HG03521 (cell line): Measurements from ENCODE around the gene DBR1.
A peak's percentile ranks its signal among the peaks of the same experiment; 100 is the strongest.
"Not testable (repeated sequence)": the region's sequence is repeated elsewhere in the genome, so short reads cannot be mapped to it uniquely, and the experiment has no call there.

Source experiments
- ATAC-seq: cut with Tn5 transposase; IDR thresholded peaks from one replicate; pipeline ENCODE4 v1.9.1; 2021; ENCODE audit warnings: mild to moderate bottlenecking, moderate library complexity; ENCODE audit not compliant: unreplicated experiment

Gene DBR1

DNA sequence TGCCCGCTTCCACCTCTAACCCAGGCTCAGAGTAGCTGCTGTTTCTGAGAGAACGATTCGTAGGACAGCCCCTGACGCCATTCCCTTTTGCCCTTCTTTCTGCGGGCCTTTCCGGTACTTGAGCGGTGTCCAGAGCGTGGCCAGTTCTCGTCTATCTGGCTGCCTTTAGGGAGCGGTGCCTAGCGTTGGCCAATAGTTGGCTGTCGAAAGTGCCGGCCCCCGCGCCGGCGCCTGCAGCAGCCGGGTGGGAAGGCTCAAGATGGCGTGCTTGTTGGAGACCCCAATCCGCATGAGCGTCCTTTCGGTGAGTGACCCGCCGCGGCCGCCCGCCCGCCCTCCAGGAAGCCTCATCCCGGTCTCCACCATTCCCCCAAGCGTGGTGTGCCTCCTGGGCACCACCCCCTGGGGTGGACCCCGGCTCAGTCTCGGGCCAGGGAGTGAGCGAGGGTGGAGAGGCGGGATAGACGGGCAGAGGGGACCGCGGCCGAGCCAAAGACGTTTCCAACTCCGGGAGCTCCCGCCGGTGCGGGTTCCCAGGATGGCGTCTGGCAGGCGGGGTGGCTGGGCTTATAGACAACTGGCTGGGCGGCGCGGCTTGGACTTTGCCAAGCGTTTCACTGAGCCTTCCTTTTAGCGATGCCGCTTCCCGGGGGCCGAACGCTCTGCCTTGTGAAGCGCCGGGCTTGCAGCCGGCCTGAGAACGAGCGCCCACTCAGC lies 12.7 kb upstream of the DBR1 start, which contains the start of gene ARMC8:
Gene ARMC8, plus strand, starts transcription at position 6 of the 717 bp plus-strand sequence. Its CDS starts 254 bp downstream, at position 260.
- ATAC-seq = peak; percentile 42

DNA sequence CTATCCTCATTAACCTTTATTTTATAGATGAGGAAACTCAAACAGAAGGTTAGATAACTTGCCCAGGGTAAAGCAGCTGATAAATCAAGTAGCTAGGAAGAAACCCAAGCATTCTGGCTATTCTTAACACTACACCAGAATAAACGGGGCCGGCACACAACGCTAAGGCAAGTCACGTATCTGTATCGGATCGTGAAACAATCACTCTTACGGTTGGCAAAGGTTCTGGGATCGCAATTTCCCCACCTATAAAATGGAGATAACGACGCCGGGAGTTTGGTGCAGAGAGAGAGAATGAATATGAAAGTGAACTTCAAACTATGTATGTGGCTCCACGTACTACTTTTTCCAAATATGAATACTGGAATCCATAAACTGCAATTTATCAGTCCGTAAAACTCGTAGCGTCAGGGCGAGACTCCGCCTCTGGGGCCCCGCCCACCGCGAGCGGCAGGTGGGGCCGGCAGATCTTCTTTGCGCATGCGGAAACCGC lies 12.1 kb upstream of the DBR1 start:
- ATAC-seq = peak; percentile 82

DNA sequence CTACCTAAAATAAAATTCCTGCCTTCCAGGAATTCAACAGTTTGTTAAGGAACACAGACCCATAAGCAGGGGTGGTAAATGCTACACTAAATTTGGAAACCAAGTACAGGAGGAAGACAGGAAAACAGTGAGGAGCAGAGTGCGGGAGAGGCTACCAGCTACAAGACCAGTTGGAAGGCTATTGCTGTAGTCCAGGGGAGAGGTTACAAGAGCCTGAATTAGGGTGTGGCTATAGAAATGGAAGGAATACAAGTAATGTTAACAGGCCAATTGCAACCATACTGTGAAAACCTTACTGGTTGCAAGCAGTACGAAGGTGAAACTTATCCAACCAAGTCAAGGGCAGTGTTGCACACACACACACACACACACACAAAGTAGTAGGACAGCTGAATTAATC lies 11.5 kb upstream of the DBR1 start:
- ATAC-seq = no peak

DNA sequence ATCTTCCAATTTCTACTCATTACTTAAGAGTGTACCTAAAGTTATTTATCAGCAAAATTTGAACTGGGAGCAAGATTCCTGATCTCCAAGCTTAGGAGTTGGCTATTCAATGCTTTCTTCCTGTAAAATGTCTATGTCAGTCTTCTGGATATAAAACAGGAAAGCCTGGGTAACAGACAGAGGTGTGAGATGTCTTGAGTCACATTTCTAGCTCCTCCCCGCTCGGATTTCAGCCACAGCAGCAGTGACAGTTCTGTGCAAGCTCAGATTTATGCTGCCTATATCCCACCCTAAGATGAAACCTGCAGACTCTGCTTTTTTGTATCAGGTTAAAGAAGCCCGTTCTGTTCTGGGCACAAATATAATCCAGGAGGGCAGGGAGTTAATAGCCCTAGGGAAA lies 10.3 kb upstream of the DBR1 start:
- ATAC-seq = no peak

DNA sequence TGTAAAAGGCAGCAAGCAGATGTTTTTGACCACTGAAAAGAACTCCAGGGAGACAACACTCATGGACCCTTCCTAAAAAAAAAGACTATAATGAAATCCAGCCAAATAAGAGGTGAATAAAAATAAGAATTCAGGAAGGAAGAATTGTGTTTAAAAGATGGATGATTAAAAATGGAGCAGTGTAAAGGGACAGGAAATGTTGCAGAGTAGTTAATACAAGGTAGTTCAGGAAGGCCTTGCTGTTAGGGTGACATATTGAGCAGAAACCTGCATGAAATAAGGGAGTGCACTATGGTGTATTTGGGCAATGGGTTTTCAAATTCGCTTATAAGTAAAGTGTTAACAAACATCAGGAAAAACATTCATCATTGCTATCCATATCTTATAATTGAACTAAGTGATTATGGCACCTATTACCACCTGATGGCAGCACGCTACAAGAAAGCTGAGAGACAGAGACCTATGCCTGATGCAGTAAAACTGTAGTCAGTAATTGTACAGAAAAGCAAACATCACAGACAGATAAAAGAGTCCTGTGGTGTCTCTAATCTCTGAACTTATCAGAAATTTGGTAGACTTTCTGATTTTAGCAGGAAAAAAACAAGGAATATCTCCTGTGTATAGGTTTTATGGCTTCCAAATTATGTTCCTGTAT lies 5.8 kb upstream of the DBR1 start:
- no peak for ATAC-seq

DNA sequence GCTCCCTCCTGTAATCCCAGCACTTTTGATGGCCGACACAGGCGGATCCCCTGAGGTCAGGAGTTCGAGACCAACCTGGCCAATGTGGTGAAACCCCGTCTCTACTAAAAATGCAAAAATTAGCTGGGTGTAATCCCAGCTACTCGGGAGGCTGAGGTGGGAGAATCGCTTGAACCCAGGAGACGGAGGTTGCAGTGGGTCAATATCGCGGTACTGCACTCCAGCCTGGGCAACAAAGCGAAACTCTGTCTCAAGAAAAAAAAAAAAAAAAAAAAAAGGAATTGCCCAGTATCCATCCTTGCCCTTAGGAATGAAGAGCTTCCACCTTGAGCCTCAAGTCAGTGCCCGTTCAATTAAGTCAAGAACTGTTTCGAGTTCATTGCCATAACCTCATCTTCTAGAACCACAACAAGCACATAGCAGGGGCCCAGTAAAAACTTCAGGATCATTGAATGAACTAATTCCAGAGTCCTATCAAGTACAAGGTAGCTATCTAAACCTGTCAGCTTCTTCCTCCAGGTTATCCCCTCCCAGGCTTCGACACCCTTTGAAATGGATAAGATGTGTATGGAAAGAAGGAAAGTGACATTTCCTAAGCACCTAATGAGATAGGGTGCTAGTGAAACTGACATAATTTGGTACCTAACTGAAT lies 826 bp downstream of the DBR1 start:
- no peak for ATAC-seq

DNA sequence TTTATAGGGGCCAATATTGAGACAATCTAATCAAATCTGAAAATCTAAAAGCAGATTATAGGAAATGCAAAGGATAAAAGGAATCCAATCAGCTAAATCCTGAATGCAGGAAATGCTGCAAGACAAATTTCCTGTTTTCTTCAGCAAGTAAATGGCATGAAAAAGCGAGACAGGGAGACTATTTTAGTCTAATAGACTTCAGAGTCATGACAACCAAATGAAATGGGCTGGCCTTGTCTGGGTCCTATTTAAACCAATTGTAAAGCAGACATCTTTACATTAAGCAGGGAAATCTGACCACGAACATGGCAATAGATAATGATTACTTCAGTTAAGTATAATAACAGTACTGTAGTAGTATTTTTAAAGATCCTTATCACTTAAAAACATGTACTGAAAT lies 2.1 kb downstream of the DBR1 start:
- ATAC-seq = no peak

DNA sequence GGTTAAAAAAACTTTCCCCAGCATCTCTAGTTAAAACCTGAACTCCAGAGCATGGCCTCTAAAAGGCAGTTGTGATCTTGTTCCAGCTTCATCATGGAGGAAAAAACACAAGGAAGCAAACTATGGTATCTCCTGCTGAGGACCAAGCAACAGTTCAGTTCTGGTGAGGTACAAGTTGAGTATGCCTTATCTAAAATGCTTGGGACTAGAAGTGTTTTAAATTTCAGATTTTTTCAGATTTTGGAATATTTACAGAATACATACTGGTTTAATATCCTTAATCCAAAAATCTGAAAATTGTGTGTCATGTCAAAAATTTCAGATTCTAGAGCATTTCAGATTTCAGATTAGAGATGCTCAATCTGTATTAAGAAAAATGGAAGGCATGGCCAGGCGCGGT lies 9.7 kb downstream of the DBR1 start:
- no peak for ATAC-seq

DNA sequence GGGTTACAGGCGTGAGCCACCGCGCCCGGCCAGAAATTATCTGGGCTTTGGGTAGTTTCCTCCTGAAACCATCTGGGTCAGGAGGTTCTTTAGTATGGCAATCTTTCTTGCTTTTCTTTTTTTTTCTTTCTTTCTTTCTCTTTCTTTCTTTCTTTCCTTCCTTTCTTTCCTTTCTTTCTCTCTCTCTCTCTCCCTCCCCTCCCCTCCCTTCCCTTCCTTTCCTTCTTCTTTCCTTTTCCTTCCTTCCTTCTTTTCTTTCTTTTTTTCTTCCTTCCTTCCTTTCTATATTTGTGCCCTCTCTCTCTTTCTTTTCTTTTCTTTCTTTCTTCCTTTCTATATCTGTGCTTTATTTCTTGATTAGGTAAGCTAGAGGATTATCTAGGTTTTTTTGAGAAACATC lies 17.0 kb downstream of the DBR1 start:
- no peak for ATAC-seq

DNA sequence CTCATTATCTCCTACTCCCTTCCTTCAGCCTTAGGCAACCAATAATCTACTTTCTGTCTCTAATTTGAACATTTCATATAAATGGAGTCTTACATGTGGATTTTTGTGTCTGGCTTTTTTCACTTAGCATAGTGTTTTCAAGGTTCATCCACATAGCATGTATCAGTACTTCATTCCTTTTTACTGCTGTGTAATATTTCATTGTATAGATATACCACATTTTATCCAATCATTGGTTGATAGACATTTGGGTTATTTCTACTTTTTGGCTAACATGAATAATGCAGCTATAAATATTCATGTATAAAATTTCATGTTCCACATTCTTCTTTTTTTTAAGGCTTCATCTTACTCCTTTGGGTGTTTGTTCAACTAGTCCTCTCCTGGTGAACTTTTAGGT lies 20.2 kb downstream of the DBR1 start:
- no peak for ATAC-seq

DNA sequence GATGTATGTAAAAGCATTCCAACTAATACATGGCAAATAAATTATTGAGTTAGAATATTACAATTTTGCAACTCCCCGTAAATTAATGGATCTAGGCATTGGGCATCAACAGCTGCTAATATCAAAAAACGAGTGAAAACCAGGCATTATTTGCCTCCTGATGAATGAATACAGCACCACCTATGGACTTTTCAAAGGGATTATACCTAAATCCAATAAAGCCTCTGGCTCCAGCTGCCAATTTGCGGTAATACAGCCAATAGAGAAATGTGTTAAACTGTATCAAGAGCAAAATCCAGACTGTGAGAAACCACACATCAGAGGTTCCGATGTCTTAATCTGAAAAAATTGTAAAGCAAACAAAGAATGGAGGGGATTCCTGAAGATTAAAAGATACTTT lies 26.2 kb downstream of the DBR1 start:
- no peak for ATAC-seq

DNA sequence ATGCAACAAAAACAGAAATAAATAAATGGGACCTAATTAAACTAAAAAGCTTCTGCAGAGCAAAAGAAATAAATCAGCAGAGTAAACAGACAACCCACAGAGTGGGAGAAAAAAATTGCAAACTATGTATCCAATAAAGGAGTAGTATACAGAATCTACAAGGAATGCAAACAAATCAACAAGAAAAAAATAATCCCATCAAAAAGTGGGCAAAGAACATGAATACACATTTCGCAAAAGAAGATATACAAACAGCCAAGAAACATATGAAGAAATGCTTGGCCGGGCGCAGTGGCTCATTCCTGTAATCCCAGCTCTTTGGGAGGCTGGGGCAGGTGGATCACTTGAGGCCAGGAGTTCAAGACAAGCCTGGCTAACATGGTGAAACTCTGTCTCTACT lies 32.5 kb downstream of the DBR1 start:
- ATAC-seq = not testable (repeated sequence)

DNA sequence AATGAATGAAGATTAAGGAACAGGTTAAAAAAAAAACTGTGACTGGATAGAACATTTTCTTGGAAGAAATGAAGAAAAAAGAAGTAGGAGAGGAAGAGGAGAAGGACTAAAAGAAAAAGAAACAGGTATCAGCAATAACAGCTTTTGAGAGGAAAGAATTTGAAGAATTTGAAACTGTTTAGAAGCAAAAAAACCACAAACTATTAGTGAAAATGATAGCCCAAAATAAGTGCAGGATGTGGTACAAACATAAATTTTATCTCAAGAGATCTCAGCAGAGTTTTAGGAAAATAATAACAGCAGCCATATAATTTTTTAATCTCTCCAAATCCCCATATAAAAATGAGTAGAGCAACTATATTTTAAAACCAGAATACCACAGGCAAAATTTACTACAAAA lies 33.8 kb downstream of the DBR1 start:
- no peak for ATAC-seq

DNA sequence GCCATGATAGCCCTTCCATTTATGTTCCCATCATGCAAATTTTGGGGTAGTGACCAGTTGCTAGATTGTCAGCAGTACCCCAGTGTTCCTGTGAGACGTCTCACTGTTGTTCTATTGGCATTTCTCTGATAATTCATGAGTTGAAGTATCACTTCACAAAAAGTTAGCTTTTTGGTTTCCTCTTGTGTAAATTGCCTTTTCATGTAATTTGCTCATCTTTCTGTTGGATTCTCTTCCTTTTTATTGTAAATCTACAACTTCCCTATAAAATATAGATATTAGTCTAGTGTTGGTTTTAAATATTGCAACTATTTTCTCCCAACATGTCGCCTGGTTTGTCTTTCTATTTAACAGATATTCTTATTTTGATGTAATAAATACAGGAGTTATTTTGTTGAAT lies 35.0 kb downstream of the DBR1 start:
- ATAC-seq = no peak

DNA sequence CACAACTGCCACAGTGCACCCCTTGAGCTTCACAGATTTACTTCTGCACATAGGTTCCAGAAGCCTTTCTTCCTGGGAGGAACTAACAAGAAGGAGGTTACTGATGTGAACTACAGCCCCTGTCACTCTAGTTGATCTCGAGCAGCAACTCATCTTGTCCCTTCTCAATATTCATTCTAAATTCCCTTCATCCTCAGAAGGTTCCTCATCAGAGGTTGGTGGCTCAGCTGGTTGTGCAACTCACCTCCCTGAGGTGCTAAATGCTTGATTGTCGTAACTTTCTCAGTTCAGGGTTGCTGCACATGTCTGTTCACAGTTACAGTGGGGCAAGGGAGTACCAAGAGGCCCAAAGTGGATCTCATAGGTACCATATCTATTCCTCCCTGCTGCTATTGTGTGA lies 36.9 kb downstream of the DBR1 start:
- ATAC-seq = no peak

DNA sequence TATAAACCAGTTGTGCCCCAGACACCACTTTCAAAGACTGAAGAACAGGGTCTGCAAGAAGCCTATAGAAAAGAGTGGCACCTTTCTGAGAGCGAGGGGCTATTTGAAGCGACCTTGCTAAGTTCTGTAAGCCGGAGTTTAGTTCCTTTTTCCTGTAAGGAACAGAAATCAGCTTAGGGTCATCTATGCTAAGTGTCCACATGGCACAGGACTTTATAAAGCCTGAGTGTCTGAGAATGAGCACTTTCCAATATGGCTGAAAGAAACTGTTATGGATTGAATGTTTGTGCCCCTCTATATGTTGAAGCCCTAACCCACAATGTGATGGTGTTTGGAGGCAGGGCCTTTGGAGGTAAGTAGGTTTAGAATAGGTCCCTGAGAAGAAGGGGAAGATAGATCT lies 38.5 kb downstream of the DBR1 start:
- ATAC-seq = no peak

DNA sequence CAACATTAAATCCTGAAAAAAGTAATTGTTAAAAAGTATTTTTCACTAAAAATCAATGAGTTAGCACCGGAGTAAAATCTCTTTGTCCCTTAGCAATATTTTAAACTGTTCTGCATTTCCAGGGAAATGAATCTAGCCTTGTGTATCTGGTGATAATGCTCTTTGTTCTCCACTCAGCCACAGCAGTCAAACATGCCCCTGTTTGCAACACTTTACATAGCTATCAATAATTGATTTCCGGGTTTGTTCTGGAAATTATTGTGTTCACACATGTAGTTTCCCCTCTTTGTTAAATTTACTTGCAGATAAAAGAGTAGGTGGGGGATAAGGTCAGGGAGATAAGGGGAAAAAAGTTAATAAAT lies 38.9 kb downstream of the DBR1 start:
- no peak for ATAC-seq

DNA sequence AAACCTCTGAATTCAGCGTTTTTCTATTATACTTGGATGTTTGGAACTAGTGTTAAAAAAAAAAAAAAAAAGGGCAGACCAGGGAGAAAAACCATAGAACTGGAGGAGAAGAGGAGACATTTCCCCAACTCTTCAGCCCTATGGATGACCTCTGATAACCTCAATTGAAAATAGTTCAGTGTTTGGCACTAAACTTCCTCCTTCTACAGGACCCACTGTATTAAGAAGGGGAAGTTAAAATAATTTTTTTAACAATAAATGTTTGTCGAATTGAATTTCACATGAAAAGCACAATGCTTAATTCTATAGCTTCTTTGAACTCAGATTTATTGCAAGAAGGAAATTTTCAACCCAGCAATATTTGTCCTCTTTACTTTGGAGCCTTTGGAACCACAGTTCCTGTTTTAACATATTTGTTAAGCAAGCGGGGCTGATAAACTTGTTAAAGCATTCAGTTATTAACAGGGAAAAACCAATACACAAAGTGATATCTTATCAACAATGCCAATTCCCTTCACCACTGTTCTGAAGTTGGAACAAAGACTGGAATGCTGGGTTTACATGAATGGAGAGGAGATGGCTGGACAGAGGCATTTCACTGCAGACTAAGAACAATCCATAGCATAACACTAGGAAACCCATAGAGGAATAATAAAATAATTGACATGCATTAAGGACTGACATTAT lies 39.4 kb downstream of the DBR1 start:
- ATAC-seq = no peak

DNA sequence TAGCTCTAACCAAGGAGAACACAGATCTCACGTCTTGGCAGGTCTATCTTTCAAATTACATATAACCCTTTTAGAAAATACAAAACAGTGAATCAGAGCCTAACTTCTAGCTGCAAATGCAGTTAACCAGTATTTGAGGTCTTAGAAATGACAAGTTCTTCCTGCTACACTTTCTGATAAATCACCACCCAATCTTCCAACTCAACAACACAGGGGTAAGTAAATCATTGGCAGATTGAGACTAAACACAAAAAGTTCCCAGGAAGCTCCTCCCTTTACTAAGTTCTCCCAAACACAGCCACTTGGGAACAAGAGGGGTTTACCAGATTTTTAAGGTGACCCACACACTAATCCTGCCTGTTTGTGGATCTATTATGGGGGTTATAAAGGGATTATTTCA lies 42.5 kb downstream of the DBR1 start, which contains the start of gene A4GNT:
Gene A4GNT, minus strand, starts transcription at position 152 of the 400 bp plus-strand sequence. CDS start 1,134 bp downstream, outside the sequence.
- no peak for ATAC-seq

DNA sequence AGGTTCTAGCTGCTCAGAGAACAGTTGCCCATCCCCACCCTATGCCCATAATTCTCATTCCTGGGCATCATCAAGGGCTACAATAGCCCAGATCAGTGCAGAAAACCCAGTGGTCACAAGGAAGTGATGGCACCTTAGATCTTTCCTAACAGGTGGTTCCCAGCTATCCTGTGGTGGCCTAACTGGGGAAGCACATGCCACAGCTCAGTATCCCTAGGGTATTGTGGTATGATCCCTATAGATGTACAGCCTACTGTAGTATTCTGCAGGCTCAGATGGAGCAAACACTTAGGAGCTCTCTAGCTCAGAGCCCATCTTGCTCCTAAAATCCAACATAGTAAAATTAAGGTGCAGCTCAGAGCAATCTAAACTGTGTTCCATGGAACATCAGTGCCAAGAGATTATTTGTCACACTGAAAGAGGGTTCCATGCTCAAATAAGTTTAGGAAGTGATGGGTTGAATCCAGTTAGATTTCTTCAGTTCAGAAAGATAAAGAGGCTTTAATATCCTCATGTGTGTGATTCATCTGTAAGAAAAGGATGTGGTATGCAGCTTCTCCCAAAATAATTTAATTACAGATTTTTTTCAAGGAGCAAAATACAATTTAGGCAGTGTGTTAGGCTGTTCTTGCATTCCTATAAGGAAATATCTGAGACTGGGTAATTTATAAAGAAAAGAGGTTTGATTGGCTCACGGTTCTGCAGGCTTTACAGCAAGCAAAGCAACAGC lies 46.9 kb downstream of the DBR1 start:
- ATAC-seq = no peak
